ENCODE results near the gene BCOR.

DNA sequence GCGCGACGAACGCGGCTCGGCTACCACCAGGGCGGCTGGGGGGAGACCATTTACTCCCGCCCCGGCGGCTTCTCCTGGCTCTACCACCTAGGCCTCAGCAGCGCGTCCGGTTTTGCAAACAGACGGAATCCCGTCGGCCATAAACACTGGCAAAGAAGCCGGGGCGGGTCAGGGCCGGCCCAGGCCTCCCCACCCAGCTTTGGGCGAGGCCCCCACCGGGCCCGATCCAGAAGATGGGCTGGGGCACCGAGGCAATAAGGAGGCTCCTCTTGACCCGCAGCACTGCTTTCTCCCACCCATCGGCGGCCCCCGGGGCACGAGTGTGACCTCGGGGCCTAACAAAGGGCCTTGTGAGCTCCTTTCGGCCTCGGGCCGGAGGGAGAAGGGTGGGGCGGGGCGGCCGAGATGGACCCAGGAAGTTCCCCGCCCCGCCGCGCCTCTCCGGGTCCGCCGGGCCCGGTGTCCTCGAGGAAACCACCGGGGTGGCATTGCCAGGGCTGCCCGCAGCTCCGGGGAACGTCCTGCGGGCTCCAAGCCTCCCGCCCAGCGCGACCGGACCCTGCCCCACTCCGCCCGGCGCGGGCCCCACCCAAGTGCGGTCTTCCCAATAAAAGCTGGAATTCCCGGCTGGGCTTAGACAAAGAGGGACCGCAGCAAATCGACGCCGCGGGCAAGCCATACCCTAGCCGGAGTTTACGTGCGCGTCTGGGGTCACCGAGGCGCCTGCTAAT, 5.9 kb downstream of the BCOR start:
- TF ChIP-seq TAF1 (conservative IDR thresholded peaks at IDR 0.05) (no peak), GABPA (IDR thresholded peaks at IDR 0.05 in 1 of 2, conservative IDR thresholded peaks at IDR 0.05 in 1 of 2) (no peak), RAD21 (IDR thresholded peaks at IDR 0.05) (no peak), CTCF (IDR thresholded peaks at IDR 0.05; ENCODE audit: low read depth, low read length, missing input control) (no peak), YY1 (IDR thresholded peaks at IDR 0.05) (no peak), REST (IDR thresholded peaks at IDR 0.05) (no peak), HNF4A (conservative IDR thresholded peaks at IDR 0.05) (no peak), EGR1 (IDR thresholded peaks at IDR 0.05; ENCODE audit: low read depth in 2 of 2) (no peak), SP1 (IDR thresholded peaks at IDR 0.05) (no peak), NR2F2 (IDR thresholded peaks at IDR 0.05) (no peak), JUND (IDR thresholded peaks at IDR 0.05) (no peak)
- TF ChIP-seq, protein P1, sequence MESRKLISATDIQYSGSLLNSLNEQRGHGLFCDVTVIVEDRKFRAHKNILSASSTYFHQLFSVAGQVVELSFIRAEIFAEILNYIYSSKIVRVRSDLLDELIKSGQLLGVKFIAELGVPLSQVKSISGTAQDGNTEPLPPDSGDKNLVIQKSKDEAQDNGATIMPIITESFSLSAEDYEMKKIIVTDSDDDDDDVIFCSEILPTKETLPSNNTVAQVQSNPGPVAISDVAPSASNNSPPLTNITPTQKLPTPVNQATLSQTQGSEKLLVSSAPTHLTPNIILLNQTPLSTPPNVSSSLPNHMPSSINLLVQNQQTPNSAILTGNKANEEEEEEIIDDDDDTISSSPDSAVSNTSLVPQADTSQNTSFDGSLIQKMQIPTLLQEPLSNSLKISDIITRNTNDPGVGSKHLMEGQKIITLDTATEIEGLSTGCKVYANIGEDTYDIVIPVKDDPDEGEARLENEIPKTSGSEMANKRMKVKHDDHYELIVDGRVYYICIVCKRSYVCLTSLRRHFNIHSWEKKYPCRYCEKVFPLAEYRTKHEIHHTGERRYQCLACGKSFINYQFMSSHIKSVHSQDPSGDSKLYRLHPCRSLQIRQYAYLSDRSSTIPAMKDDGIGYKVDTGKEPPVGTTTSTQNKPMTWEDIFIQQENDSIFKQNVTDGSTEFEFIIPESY (IDR thresholded peaks at IDR 0.05) = no peak
- TF ChIP-seq, protein P2, sequence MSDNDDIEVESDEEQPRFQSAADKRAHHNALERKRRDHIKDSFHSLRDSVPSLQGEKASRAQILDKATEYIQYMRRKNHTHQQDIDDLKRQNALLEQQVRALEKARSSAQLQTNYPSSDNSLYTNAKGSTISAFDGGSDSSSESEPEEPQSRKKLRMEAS (IDR thresholded peaks at IDR 0.05) = no peak
- TF ChIP-seq, protein P3, sequence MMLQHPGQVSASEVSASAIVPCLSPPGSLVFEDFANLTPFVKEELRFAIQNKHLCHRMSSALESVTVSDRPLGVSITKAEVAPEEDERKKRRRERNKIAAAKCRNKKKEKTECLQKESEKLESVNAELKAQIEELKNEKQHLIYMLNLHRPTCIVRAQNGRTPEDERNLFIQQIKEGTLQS (IDR thresholded peaks at IDR 0.05) = no peak
